HUES6 (cell line): ENCODE results near the gene SPINT1.

Experiments used
- H3K27ac ChIP-seq: 2 replicates; pipeline ENCODE4 v1.7.0; 2013; ENCODE audit warnings: low read depth, mild to moderate bottlenecking, low read length, inconsistent platforms
- H3K27me3 ChIP-seq: 2 replicates; pipeline ENCODE4 v1.6.1; 2013; ENCODE audit warnings: low read length; ENCODE audit not compliant: control insufficient read depth, insufficient read depth
- H3K36me3 ChIP-seq: 2 replicates; pipeline ENCODE4 v1.6.1; 2013; ENCODE audit warnings: low read length; ENCODE audit not compliant: control insufficient read depth, insufficient read depth
- H3K4me1 ChIP-seq: 2 replicates; pipeline ENCODE4 v1.6.1; 2013; ENCODE audit warnings: low read length; ENCODE audit not compliant: control insufficient read depth, insufficient read depth
- H3K4me3 ChIP-seq: 2 replicates; pipeline ENCODE4 v1.5.1; 2013; ENCODE audit warnings: low read depth, low read length
- H3K9ac ChIP-seq: one replicate; pipeline ENCODE4 v1.6.1; 2013; ENCODE audit warnings: mild to moderate bottlenecking, low read length
- H3K9me3 ChIP-seq: 2 replicates; pipeline ENCODE4 v1.6.1; 2013; ENCODE audit warnings: low read depth, low read length; ENCODE audit not compliant: control insufficient read depth, insufficient read depth

The SPINT1 gene

DNA sequence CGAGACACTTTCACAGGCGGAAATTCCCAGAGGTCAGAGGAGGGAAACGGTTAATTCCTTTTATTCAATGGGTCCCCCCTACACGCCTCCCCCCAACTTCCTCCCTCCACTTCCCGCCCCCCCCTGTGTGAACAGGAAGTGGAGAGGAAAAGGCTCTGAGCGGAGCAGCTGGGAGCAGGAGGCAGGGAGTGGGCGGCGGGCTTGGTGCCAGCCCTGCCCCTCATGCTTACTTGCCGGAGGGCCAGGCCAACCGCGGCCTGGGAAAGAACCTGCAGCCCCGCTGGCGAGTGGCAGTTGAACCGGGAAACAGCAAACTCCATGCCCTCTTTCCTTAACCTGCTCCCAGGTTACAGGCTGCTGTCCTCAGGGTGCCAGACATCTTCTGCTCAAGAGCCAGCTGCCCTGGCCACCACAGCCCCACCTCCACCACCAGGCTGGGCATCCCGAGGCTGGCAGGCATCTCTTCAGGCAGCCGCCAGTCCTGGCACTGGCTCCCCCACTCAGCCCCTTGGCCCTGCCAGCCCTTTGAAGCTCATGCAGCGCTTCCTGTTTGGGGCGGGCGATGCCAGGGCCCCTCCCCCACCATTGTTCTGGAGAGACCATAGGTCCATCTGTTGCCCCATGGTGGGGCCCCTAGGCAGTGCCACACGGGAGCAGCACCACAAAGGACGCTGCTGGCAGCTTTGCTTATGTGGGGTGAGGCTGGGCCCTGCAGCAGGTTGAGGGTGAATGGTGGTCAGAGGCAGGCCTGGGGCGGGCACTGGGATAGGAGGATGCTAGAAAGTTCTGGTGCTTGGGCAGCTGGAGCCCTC, 63.3 kb downstream of the SPINT1 start:
- Histone ChIP-seq H3K27me3 (no peaks in the 10 kb centered on the region), H3K4me3 (peak overlapping the region; percentile 58), H3K36me3 (peaks cover 21% of the 10 kb centered on the region), H3K4me1 (peaks cover 24% of the 10 kb centered on the region), H3K9ac (no peak overlapping the region), H3K9me3 (no peaks in the 10 kb centered on the region), H3K27ac (no peak overlapping the region)
